GM23338 (cell line): Measurements from ENCODE around the gene BAD. TPM values are rescaled to one million over a fixed set of nuclear protein-coding genes. Genes with fewer than 3 reads are reported as not detected.

Source experiments
- ATAC-seq: fragments of 200-7000 bp; cut with Tn5 transposase; 3 replicates; pipeline ENCODE4 v1.9.1; 2020
- DNase-seq: peaks from one replicate; pipeline ENCODE4 v3.0.0-alpha.2; 2015; ENCODE audit warnings: low spot score
- H2AFZ ChIP-seq: fragments of 200-600 bp; sonication (generic); 2 replicates; pipeline ENCODE4 v1.8.0; 2016; ENCODE audit warnings: antibody characterized with exemption, mild to moderate bottlenecking, moderate library complexity
- H3F3A ChIP-seq: fragments of 200-600 bp; sonication (generic); replicated peaks from 2 replicates; pipeline ENCODE4 v1.8.0; 2017; ENCODE audit warnings: antibody characterized with exemption, mixed run types, low read depth
- H3K27ac ChIP-seq: fragments of 200-600 bp; sonication (generic); 2 replicates; pipeline ENCODE4 v1.6.1; 2016; ENCODE audit warnings: low read depth
- H3K27me3 ChIP-seq: fragments of 200-600 bp; sonication (generic); 2 replicates; pipeline ENCODE4 v1.8.0; 2016; ENCODE audit warnings: mild to moderate bottlenecking, mixed run types, moderate library complexity; ENCODE audit not compliant: insufficient read depth
- H3K36me3 ChIP-seq: fragments of 200-600 bp; sonication (generic); 2 replicates; pipeline ENCODE4 v1.8.0; 2016; ENCODE audit warnings: mild to moderate bottlenecking; ENCODE audit not compliant: insufficient read depth
- H3K4me1 ChIP-seq: fragments of 200-600 bp; sonication (generic); 2 replicates; pipeline ENCODE4 v1.8.0; 2016; ENCODE audit warnings: mild to moderate bottlenecking, moderate library complexity; ENCODE audit not compliant: insufficient read depth
- H3K4me2 ChIP-seq: fragments of 200-600 bp; sonication (generic); 2 replicates; pipeline ENCODE4 v1.7.1; 2017; ENCODE audit warnings: mixed run types
- H3K4me3 ChIP-seq: fragments of 200-600 bp; sonication (generic); 2 replicates; pipeline ENCODE4 v1.6.1; 2016; ENCODE audit warnings: mixed run types
- H3K79me2 ChIP-seq: fragments of 200-600 bp; sonication (generic); replicated peaks from 2 replicates; pipeline ENCODE4 v1.8.0; 2017; ENCODE audit warnings: mild to moderate bottlenecking; ENCODE audit not compliant: insufficient read depth
- H3K9me2 ChIP-seq: fragments of 200-600 bp; sonication (generic); 2 replicates; pipeline ENCODE4 v1.8.0; 2017; ENCODE audit not compliant: insufficient read depth
- H4K20me1 ChIP-seq: fragments of 200-600 bp; sonication (generic); replicated peaks from 2 replicates; pipeline ENCODE4 v1.8.0; 2017; ENCODE audit warnings: mild to moderate bottlenecking; ENCODE audit not compliant: insufficient read depth
- H3K27ac Mint-ChIP-seq: 2 replicates; pipeline ENCODE4 v1.8.0; 2020; ENCODE audit warnings: inconsistent platforms, mild to moderate bottlenecking, moderate library complexity, mixed read lengths
- H3K27me3 Mint-ChIP-seq: 3 replicates; pipeline ENCODE4 v1.8.0; 2022; ENCODE audit warnings: low read depth, mild to moderate bottlenecking, moderate library complexity, mixed read lengths, inconsistent platforms; ENCODE audit not compliant: insufficient read depth, poor library complexity
- H3K36me3 Mint-ChIP-seq: 3 replicates; pipeline ENCODE4 v1.8.0; 2021; ENCODE audit warnings: low read depth, mild to moderate bottlenecking, inconsistent platforms, moderate library complexity, mixed read lengths
- H3K4me1 Mint-ChIP-seq: 3 replicates; pipeline ENCODE4 v1.8.0; 2020; ENCODE audit warnings: mild to moderate bottlenecking, inconsistent platforms, mixed read lengths
- H3K4me3 Mint-ChIP-seq: 3 replicates; pipeline ENCODE4 v1.8.0; 2021; ENCODE audit warnings: moderate library complexity, mild to moderate bottlenecking, inconsistent platforms, mixed read lengths
- H3K9me3 Mint-ChIP-seq: 3 replicates; pipeline ENCODE4 v1.8.0; 2020; ENCODE audit warnings: moderate library complexity, mild to moderate bottlenecking, inconsistent platforms, mixed read lengths
- CREB1 ChIP-seq: fragments of 250-450 bp; sonication (Bioruptor Pico); IDR thresholded peaks from 2 replicates; pipeline ENCODE4 v1.5.0; 2020; ENCODE audit warnings: low read depth, mild to moderate bottlenecking, moderate library complexity
- EZH2phosphoT487 ChIP-seq: fragments of 200-600 bp; sonication (generic); IDR thresholded peaks from one replicate; pipeline ENCODE4 v1.8.1; 2018; ENCODE audit warnings: antibody characterized with exemption; ENCODE audit not compliant: unreplicated experiment
- JUNB ChIP-seq: IDR thresholded peaks from one replicate; pipeline ENCODE4 v1.6.1; 2016; ENCODE audit warnings: antibody characterized with exemption; ENCODE audit not compliant: unreplicated experiment
- NANOG ChIP-seq: IDR thresholded peaks from 2 replicates; pipeline ENCODE4 v1.6.1; 2016; ENCODE audit warnings: antibody characterized with exemption, borderline replicate concordance
- POLR2AphosphoS5 ChIP-seq: IDR thresholded peaks from 2 replicates; pipeline ENCODE4 v1.6.1; 2016; ENCODE audit warnings: antibody characterized with exemption, low read depth
- STAT1 ChIP-seq: IDR thresholded peaks from one replicate; pipeline ENCODE4 v1.6.1; 2016; ENCODE audit warnings: antibody characterized with exemption; ENCODE audit not compliant: unreplicated experiment
- ZNF114 ChIP-seq: fragments of 250-450 bp; sonication (Bioruptor Pico); IDR thresholded peaks from 2 replicates; pipeline ENCODE4 v1.5.0; 2020; ENCODE audit warnings: mild to moderate bottlenecking, moderate library complexity
- polyA plus RNA-seq: library from polyadenylated mRNA; unstranded; fragments of >200 nt; fragmentation: Nextera tagmentation; extraction: Ambion mirVana; gene quantifications from 2 replicates; pipeline ENCODE4 v1.2.1, GENCODE V29; 2016
- total RNA-seq: library from RNA; depleted of rRNA; stranded (reverse); fragments of >200 nt; shearing (Covaris generic); gene quantifications from 2 replicates; pipeline ENCODE4 v1.2.3, GENCODE V29; 2014
- TF ChIP-seq, protein P1 (sequence below): fragments of 250-450 bp; sonication (Bioruptor Pico); IDR thresholded peaks from 2 replicates; pipeline ENCODE4 v1.5.0; 2020; ENCODE audit warnings: mild to moderate bottlenecking, moderate library complexity
- TF ChIP-seq, protein P2 (sequence below): IDR thresholded peaks from 2 replicates; pipeline ENCODE4 v1.6.1; 2016; ENCODE audit warnings: antibody characterized with exemption
- TF ChIP-seq, protein P3 (sequence below): IDR thresholded peaks from one replicate; pipeline ENCODE4 v1.6.1; 2018; ENCODE audit warnings: antibody characterized with exemption; ENCODE audit not compliant: unreplicated experiment

The BAD gene
- total and polyA plus RNA-seq, 2 experiments from 2014 or later, result 46.3 to 46.4 TPM

DNA sequence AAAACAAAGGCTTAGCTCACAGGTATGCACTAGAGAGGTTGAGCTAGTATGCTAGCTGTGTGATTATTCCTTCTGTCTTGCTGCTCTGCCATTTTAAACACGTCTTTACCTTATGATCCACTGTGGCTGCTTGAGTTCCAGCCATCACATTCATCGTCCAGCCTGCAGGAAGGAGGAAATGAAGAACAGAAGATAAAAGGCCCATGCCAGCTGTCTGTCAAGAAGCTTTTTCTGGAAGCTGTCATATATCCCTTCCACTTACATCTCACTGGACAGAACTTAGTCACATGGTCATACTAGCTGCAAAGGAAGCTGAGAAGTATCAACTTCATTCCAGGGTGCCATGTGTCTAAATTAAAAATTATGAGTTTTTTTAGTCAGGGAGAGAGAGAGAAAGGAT, 42.9 kb upstream of the BAD start:
- H4K20me1 ChIP-seq, result no peaks in the 10 kb centered on the region
- H3K4me1 ChIP-seq, result peaks cover 8% of the 10 kb centered on the region
- Mint-ChIP-seq H3K27me3 (peaks cover 3% of the 10 kb centered on the region), H3K36me3 (no peaks in the 10 kb centered on the region), H3K4me1 (peaks cover 17% of the 10 kb centered on the region), H3K27ac (no peak overlapping the region), H3K9me3 (no peaks in the 10 kb centered on the region), H3K4me3 (no peak overlapping the region)
- ATAC-seq, result no peak
- H3K27me3 ChIP-seq, result no peaks in the 10 kb centered on the region
- H3K27ac ChIP-seq, result no peak overlapping the region
- no peak for DNase-seq
- H3F3A ChIP-seq, result 0 out of 2 replicates have a peak, but pooled peaks cover 8% of the 10 kb centered on the region
- TF ChIP-seq, protein P1, sequence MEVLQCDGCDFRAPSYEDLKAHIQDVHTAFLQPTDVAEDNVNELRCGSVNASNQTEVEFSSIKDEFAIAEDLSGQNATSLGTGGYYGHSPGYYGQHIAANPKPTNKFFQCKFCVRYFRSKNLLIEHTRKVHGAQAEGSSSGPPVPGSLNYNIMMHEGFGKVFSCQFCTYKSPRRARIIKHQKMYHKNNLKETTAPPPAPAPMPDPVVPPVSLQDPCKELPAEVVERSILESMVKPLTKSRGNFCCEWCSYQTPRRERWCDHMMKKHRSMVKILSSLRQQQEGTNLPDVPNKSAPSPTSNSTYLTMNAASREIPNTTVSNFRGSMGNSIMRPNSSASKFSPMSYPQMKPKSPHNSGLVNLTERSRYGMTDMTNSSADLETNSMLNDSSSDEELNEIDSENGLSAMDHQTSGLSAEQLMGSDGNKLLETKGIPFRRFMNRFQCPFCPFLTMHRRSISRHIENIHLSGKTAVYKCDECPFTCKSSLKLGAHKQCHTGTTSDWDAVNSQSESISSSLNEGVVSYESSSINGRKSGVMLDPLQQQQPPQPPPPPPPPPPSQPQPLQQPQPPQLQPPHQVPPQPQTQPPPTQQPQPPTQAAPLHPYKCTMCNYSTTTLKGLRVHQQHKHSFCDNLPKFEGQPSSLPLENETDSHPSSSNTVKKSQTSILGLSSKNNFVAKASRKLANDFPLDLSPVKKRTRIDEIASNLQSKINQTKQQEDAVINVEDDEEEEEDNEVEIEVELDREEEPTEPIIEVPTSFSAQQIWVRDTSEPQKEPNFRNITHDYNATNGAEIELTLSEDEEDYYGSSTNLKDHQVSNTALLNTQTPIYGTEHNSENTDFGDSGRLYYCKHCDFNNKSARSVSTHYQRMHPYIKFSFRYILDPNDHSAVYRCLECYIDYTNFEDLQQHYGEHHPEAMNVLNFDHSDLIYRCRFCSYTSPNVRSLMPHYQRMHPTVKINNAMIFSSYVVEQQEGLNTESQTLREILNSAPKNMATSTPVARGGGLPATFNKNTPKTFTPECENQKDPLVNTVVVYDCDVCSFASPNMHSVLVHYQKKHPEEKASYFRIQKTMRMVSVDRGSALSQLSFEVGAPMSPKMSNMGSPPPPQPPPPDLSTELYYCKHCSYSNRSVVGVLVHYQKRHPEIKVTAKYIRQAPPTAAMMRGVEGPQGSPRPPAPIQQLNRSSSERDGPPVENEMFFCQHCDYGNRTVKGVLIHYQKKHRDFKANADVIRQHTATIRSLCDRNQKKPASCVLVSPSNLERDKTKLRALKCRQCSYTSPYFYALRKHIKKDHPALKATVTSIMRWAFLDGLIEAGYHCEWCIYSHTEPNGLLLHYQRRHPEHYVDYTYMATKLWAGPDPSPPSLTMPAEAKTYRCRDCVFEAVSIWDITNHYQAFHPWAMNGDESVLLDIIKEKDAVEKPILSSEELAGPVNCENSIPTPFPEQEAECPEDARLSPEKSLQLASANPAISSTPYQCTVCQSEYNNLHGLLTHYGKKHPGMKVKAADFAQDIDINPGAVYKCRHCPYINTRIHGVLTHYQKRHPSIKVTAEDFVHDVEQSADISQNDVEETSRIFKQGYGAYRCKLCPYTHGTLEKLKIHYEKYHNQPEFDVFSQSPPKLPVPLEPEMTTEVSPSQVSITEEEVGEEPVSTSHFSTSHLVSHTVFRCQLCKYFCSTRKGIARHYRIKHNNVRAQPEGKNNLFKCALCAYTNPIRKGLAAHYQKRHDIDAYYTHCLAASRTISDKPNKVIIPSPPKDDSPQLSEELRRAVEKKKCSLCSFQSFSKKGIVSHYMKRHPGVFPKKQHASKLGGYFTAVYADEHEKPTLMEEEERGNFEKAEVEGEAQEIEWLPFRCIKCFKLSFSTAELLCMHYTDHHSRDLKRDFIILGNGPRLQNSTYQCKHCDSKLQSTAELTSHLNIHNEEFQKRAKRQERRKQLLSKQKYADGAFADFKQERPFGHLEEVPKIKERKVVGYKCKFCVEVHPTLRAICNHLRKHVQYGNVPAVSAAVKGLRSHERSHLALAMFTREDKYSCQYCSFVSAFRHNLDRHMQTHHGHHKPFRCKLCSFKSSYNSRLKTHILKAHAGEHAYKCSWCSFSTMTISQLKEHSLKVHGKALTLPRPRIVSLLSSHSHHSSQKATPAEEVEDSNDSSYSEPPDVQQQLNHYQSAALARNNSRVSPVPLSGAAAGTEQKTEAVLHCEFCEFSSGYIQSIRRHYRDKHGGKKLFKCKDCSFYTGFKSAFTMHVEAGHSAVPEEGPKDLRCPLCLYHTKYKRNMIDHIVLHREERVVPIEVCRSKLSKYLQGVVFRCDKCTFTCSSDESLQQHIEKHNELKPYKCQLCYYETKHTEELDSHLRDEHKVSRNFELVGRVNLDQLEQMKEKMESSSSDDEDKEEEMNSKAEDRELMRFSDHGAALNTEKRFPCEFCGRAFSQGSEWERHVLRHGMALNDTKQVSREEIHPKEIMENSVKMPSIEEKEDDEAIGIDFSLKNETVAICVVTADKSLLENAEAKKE (CRISPR knock-in tag), result no peak
- TF ChIP-seq STAT1, result no peak
- H3K79me2 ChIP-seq, result no peaks in the 10 kb centered on the region
- no peak overlapping the region for H3K4me2 ChIP-seq
- no peaks in the 10 kb centered on the region for H3K9me2 ChIP-seq
- no peak overlapping the region for H3K4me3 ChIP-seq
- no peaks in the 10 kb centered on the region for H3K36me3 ChIP-seq
- no peak overlapping the region for H2AFZ ChIP-seq

DNA sequence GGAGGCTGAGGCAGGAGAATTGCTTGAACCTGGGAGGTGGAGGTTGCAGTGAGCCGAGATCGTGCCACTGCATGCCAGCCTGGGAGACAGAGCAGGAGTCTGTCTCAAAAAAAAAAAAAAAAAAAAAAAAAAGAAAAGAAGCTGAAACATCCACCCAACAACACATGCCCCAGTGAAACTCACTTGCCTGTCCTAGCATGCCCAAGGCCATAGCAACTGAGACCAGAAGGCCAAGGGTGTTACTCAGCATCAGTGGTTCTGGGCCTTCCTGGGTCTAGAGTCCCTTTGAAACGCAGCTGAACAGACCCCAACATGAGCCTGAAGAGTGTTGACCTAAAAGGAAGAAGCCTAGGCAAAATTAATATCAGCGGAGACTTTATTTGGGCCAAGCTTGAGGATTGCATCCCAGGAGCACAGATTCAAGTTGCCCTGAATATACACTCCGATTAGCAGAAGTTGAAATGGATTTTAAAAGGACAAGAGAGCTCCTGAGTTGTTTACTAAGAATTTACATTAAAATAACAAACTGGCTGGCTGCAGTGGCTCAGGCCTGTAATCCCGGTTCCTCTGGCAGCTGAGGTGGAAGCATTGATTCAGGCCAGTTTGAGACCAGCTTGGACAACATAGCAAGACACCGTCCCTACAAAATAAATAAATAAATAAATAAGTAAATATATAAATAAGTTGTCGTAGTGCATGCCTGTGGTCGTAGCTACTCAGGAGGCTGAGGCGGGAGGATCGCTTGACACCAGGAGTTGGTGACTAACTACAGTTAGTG, 40.4 kb upstream of the BAD start:
- Histone ChIP-seq H3K27ac (peak overlapping the region; percentile 94), H3K9me2 (no peaks in the 10 kb centered on the region), H2AFZ (no peak overlapping the region; the same call in 1 of the 2 replicates), H3F3A (0 out of 2 replicates have a peak, but pooled peaks cover 8% of the 10 kb centered on the region), H4K20me1 (no peaks in the 10 kb centered on the region), H3K4me2 (peak overlapping the region; percentile 55; the same call in 1 of the 2 replicates), H3K79me2 (no peaks in the 10 kb centered on the region; the same call in 1 of the 2 replicates), H3K27me3 (no peaks in the 10 kb centered on the region), H3K4me3 (peak overlapping the region; percentile 26; the same call in 1 of the 2 replicates), H3K4me1 (peaks cover 5% of the 10 kb centered on the region), H3K36me3 (peaks cover 3% of the 10 kb centered on the region; the same call in 1 of the 2 replicates)
- Mint-ChIP-seq H3K4me1 (peaks cover 13% of the 10 kb centered on the region), H3K36me3 (peaks cover 22% of the 10 kb centered on the region), H3K27me3 (peaks cover 4% of the 10 kb centered on the region), H3K27ac (peak overlapping the region; percentile 79; the same call in 1 of the 2 replicates), H3K9me3 (no peaks in the 10 kb centered on the region), H3K4me3 (no peak overlapping the region)
- ATAC-seq (peak; percentile 35), DNase-seq (no peak)
- TF ChIP-seq NANOG (no peak), ZNF114 (CRISPR knock-in tag) (no peak), EZH2phosphoT487 (no peak), POLR2AphosphoS5 (no peak), JUNB (no peak), CREB1 (CRISPR knock-in tag) (no peak)
- TF ChIP-seq, protein P2, sequence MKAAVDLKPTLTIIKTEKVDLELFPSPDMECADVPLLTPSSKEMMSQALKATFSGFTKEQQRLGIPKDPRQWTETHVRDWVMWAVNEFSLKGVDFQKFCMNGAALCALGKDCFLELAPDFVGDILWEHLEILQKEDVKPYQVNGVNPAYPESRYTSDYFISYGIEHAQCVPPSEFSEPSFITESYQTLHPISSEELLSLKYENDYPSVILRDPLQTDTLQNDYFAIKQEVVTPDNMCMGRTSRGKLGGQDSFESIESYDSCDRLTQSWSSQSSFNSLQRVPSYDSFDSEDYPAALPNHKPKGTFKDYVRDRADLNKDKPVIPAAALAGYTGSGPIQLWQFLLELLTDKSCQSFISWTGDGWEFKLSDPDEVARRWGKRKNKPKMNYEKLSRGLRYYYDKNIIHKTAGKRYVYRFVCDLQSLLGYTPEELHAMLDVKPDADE, result no peak
- TF ChIP-seq, protein P3, sequence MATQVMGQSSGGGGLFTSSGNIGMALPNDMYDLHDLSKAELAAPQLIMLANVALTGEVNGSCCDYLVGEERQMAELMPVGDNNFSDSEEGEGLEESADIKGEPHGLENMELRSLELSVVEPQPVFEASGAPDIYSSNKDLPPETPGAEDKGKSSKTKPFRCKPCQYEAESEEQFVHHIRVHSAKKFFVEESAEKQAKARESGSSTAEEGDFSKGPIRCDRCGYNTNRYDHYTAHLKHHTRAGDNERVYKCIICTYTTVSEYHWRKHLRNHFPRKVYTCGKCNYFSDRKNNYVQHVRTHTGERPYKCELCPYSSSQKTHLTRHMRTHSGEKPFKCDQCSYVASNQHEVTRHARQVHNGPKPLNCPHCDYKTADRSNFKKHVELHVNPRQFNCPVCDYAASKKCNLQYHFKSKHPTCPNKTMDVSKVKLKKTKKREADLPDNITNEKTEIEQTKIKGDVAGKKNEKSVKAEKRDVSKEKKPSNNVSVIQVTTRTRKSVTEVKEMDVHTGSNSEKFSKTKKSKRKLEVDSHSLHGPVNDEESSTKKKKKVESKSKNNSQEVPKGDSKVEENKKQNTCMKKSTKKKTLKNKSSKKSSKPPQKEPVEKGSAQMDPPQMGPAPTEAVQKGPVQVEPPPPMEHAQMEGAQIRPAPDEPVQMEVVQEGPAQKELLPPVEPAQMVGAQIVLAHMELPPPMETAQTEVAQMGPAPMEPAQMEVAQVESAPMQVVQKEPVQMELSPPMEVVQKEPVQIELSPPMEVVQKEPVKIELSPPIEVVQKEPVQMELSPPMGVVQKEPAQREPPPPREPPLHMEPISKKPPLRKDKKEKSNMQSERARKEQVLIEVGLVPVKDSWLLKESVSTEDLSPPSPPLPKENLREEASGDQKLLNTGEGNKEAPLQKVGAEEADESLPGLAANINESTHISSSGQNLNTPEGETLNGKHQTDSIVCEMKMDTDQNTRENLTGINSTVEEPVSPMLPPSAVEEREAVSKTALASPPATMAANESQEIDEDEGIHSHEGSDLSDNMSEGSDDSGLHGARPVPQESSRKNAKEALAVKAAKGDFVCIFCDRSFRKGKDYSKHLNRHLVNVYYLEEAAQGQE, result no peak
